Lower leg skin (tissue), 3 donors: ENCODE results near the gene TBC1D8.

Source experiments
- CTCF ChIP-seq, 3 donors: fragments of 450-650 bp; IDR thresholded peaks; one replicate each; pipeline ENCODE4 v1.5.1; 2016; ENCODE audit warnings: antibody characterized with exemption in 3 of 3, mild to moderate bottlenecking in 3 of 3, moderate library complexity in 2 of 3
- POLR2A ChIP-seq, 2 donors: fragments of 450-650 bp; IDR thresholded peaks; one replicate each; pipeline ENCODE4 v1.6.1; 2016 to 2017; ENCODE audit warnings: antibody characterized with exemption in 2 of 2, mild to moderate bottlenecking in 1 of 2, moderate library complexity in 1 of 2

- TF ChIP-seq CTCF (IDR thresholded peaks at IDR 0.05): no peak
- TF ChIP-seq POLR2A (IDR thresholded peaks at IDR 0.05): no peak
These were observed 48.1 kb upstream of the TBC1D8 start for GRCh38 chr2:101199251-101199791.
